Nephron progenitor cell (in vitro differentiated cells): Measurements from ENCODE around the gene KIRREL3.

Source experiments
- DNase-seq: peaks from one replicate; pipeline ENCODE4 v3.0.0; 2021
- H3K27ac Mint-ChIP-seq: 2 replicates; pipeline ENCODE4 v1.8.0; 2021; ENCODE audit warnings: mild to moderate bottlenecking, moderate library complexity, mixed read lengths
- H3K27me3 Mint-ChIP-seq: 2 replicates; pipeline ENCODE4 v1.8.0; 2021; ENCODE audit warnings: mild to moderate bottlenecking, low read depth, mixed read lengths; ENCODE audit not compliant: poor library complexity
- H3K36me3 Mint-ChIP-seq: 2 replicates; pipeline ENCODE4 v1.8.0; 2021; ENCODE audit warnings: low read depth, mixed read lengths
- H3K4me1 Mint-ChIP-seq: 2 replicates; pipeline ENCODE4 v1.8.0; 2021; ENCODE audit warnings: mixed read lengths
- H3K4me3 Mint-ChIP-seq: 2 replicates; pipeline ENCODE4 v1.8.0; 2021; ENCODE audit warnings: mild to moderate bottlenecking, moderate library complexity, mixed read lengths
- H3K9me3 Mint-ChIP-seq: 2 replicates; pipeline ENCODE4 v1.8.0; 2021; ENCODE audit warnings: mild to moderate bottlenecking, moderate library complexity, mixed read lengths
- TF ChIP-seq, protein P1 (sequence below): fragments of 200-600 bp; sonication (generic); IDR thresholded peaks from 2 replicates; pipeline ENCODE4 v1.5.0; 2021; ENCODE audit warnings: antibody characterized with exemption

Gene KIRREL3

DNA sequence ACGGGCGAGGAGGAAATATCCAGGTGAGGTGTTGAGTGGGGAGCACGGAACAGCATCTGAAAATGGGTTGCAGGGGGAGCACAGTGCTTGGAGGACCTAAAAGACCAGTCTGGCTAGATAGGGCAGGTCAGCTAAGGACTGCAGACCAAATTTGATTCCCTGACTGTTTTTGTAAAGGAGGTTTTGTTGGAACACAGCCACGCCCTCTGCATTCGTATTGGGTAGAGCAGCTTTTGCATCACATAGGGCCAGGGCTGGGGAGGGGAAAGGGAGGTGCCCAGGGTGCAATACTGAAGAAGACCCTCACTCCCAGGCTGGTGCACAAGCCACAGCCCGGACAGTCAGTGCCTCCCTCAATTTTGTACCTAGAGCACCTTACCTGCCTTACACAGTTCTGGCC lies 286.8 kb downstream of the KIRREL3 start:
- peaks cover 13% of the 10 kb centered on the region for H3K4me1 Mint-ChIP-seq
- no peak overlapping the region for H3K27ac Mint-ChIP-seq
- TF ChIP-seq, protein P1, sequence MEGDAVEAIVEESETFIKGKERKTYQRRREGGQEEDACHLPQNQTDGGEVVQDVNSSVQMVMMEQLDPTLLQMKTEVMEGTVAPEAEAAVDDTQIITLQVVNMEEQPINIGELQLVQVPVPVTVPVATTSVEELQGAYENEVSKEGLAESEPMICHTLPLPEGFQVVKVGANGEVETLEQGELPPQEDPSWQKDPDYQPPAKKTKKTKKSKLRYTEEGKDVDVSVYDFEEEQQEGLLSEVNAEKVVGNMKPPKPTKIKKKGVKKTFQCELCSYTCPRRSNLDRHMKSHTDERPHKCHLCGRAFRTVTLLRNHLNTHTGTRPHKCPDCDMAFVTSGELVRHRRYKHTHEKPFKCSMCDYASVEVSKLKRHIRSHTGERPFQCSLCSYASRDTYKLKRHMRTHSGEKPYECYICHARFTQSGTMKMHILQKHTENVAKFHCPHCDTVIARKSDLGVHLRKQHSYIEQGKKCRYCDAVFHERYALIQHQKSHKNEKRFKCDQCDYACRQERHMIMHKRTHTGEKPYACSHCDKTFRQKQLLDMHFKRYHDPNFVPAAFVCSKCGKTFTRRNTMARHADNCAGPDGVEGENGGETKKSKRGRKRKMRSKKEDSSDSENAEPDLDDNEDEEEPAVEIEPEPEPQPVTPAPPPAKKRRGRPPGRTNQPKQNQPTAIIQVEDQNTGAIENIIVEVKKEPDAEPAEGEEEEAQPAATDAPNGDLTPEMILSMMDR = no peak
- no peaks in the 10 kb centered on the region for H3K36me3 Mint-ChIP-seq
- peaks cover 10% of the 10 kb centered on the region for H3K27me3 Mint-ChIP-seq
- H3K9me3 Mint-ChIP-seq = no peaks in the 10 kb centered on the region
- no peak overlapping the region for H3K4me3 Mint-ChIP-seq
- DNase-seq = no peak

DNA sequence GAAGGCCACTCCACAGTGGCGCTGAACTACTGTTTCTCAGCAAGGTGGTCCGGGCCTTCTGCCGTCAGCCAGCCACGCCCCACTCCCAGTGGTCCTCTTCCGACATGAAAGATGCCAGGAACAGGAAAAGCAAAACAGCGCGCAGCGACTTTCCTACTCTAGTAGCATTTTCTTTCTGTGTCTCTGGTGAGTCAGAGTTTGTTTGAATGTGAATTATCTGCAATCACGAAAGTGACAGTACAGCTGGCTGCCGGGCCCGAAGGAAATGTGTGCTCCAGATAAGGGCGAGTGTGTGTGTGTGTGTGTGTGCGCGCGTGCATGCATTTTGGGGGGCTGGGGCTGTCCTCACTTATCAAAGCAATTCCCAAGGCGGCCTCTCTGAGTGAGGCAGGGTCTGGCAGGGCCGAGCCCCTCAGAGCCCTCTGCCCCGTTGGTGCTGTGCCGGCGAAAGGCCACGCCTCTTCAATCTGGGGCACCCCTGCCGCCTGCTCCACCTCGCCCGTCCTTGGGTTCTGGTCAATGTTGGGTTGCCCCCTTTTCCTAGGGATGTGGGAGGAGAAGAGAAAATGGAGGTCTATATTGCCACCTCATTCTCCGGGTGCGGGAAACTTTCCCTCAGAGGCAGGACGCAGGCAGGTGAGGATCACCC lies 288.5 kb downstream of the KIRREL3 start:
- Mint-ChIP-seq H3K9me3 (no peaks in the 10 kb centered on the region), H3K36me3 (no peaks in the 10 kb centered on the region), H3K27me3 (peaks cover 10% of the 10 kb centered on the region), H3K27ac (no peak overlapping the region), H3K4me1 (peaks cover 17% of the 10 kb centered on the region), H3K4me3 (no peak overlapping the region)
- DNase-seq = no peak
- TF ChIP-seq, protein P1 = no peak

DNA sequence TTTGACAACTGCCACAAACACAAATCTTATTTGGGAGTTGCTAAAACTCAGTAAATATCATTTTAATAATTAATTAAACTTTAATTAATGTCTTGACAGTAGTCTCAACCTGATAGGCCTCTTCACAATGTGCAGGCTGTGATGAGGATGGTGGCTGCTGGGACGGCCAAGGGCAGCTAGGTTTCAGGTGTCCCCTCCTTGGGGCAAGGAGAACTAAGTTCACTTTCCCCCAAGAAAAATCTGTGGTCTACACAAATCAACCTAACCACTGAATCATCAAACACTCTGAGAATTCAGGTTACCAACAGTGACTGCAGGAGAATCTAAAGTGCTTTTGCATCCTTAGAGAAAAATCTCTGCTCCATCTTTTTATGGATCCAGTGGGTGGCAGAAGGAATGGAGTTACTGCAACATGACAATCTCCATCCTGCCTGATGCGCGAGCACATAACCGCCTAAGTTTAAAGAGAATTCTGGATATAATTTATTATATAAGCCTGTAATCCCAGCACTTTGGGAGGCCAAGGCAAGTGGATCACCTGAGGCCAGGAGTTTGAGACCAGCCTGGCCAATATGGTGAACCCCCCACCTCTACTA lies 289.7 kb downstream of the KIRREL3 start:
- no peaks in the 10 kb centered on the region for H3K36me3 Mint-ChIP-seq
- no peak for DNase-seq
- TF ChIP-seq, protein P1 = no peak
- H3K4me3 Mint-ChIP-seq = no peak overlapping the region
- peaks cover 10% of the 10 kb centered on the region for H3K27me3 Mint-ChIP-seq
- H3K27ac Mint-ChIP-seq = no peak overlapping the region
- H3K9me3 Mint-ChIP-seq = no peaks in the 10 kb centered on the region
- peaks cover 17% of the 10 kb centered on the region for H3K4me1 Mint-ChIP-seq

DNA sequence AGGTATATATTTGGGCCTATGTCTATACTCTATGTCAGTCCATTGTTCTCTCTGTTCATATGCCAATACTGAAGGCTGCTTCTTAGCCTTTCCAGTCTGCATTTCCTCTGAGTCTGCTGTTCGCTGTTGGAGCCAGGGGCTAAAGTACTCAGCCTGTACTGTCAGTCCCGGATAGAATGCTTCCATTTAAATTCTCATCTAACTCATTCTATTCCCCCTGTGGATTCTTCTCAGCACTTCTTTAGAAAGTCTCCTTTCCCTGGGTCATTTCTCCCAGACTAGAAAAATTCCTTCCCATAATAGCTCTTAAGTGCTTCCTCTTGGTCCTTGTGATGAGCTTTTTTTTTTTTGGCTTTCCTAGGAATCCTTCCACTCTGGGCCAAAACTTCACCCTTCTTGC lies 293.1 kb downstream of the KIRREL3 start:
- H3K27ac Mint-ChIP-seq = no peak overlapping the region

DNA sequence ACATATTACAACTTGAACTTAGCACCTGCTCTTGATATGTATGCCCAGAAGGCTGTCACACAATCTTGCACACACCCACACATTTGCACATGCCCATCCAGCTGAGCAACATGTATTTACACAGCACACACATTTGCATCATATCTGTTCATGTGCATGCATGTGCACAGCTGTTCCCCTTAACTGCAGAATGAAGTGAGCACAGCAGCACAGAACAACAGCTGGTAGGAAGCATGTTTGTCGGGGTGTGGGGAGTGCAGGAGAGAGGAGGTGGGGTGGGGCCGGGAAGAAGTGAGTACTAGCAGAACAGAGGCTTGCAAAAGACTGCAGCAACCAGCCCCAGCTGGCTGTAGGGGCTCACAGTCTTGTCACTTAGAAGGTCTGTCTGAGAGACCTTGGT lies 296.5 kb downstream of the KIRREL3 start:
- H3K4me3 Mint-ChIP-seq = no peak overlapping the region
- DNase-seq = no peak
- no peaks in the 10 kb centered on the region for H3K9me3 Mint-ChIP-seq
- H3K27me3 Mint-ChIP-seq = peaks cover 10% of the 10 kb centered on the region
- TF ChIP-seq, protein P1 = no peak
- H3K4me1 Mint-ChIP-seq = peaks cover 44% of the 10 kb centered on the region
- no peak overlapping the region for H3K27ac Mint-ChIP-seq
- no peaks in the 10 kb centered on the region for H3K36me3 Mint-ChIP-seq

More for the DNA sequence above, 293.1 kb downstream of the KIRREL3 start:
- peaks cover 22% of the 10 kb centered on the region for H3K4me1 Mint-ChIP-seq
- TF ChIP-seq, protein P1 = no peak
- no peaks in the 10 kb centered on the region for H3K36me3 Mint-ChIP-seq
- no peaks in the 10 kb centered on the region for H3K9me3 Mint-ChIP-seq
- H3K4me3 Mint-ChIP-seq = no peak overlapping the region
- H3K27me3 Mint-ChIP-seq = peaks cover 10% of the 10 kb centered on the region
- DNase-seq = no peak

DNA sequence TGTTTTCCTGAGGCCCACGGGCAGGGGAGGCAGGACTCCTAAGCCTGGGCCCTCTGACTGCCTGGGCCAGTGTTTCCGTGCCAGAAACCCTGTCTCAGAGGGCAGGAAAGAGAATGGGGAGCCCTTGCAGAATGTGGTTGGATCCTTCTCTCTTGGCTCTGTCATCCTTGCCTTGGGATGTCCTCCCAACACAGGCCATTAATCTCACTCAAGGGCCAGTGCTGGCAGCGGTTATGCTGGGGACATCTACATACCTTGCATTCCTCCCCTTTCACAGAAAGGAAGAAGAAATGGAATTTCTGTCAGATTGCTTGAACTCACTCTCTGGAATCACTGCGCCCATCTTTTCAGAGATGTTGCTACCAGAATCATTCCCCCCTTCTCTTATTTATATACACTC lies 296.9 kb downstream of the KIRREL3 start:
- Mint-ChIP-seq H3K36me3 (no peaks in the 10 kb centered on the region), H3K9me3 (no peaks in the 10 kb centered on the region), H3K4me1 (peaks cover 41% of the 10 kb centered on the region), H3K27ac (no peak overlapping the region), H3K27me3 (peaks cover 9% of the 10 kb centered on the region), H3K4me3 (no peak overlapping the region)
- TF ChIP-seq, protein P1 = no peak
- DNase-seq = peak; percentile 18
